Prostate gland (tissue), 2 donors: ENCODE results near the gene ITIH3. TPM values are rescaled to one million over a fixed set of nuclear protein-coding genes. Genes with fewer than 3 reads are reported as not detected.

Experiments
- DNase-seq: peaks from one replicate; pipeline ENCODE4 v3.0.0-alpha.2; 2019; ENCODE audit warnings: low spot score
- H3K27ac ChIP-seq, 2 donors: fragments of 200-600 bp; sonication (generic); 2 replicates each; pipeline ENCODE4 v1.5.1; 2017 to 2019
- H3K27me3 ChIP-seq: fragments of 200-600 bp; sonication (generic); replicated peaks from 2 replicates; pipeline ENCODE4 v1.5.1; 2019; ENCODE audit not compliant: insufficient read depth
- H3K36me3 ChIP-seq, 2 donors: fragments of 200-600 bp; sonication (generic); 1 replicate in 1 of 2; 2 replicates in 1 of 2; pipeline versions ENCODE4 v1.5.1 to v1.8.1; 2017 to 2019
- H3K4me1 ChIP-seq: fragments of 200-600 bp; sonication (generic); replicated peaks from 2 replicates; pipeline ENCODE4 v1.5.1; 2019
- H3K4me3 ChIP-seq, 2 donors: fragments of 200-600 bp; sonication (generic); 2 replicates each; pipeline ENCODE4 v1.5.1; 2017 to 2019
- H3K9me3 ChIP-seq: fragments of 200-600 bp; sonication (generic); 2 replicates; pipeline ENCODE4 v1.5.1; 2017
- POLR2A ChIP-seq: fragments of 450-650 bp; IDR thresholded peaks from one replicate; pipeline ENCODE4 v1.6.1; 2016; ENCODE audit warnings: antibody characterized with exemption, mild to moderate bottlenecking
- POLR2AphosphoS5 ChIP-seq: sonication (generic); formaldehyde crosslinking; IDR thresholded peaks from one replicate; pipeline ENCODE4 v1.6.1; 2017; ENCODE audit warnings: antibody characterized with exemption
- WGBS: methylation state at CpG from one replicate; pipeline ENCODE4 v1.1.5; 2018; 5-methylcytosine and 5-hydroxymethylcytosine counted together
- intact Hi-C: fragments of 100-400 bp; cut with DNase I; formaldehyde crosslinking; loops from one replicate; pipeline ENCODE4 v1.14.2; 2022
- total RNA-seq, 2 donors: library from RNA; depleted of rRNA; stranded (reverse); fragments of >200 nt; gene quantifications; one replicate each; pipeline ENCODE4 v1.1.0, GENCODE V29; 2016
- TF ChIP-seq, protein P1 (sequence below), 4 experiments: fragments of 200-600 bp in 2 of 4; fragments of 450-650 bp in 2 of 4; sonication (generic) in 2 of 4; IDR thresholded peaks; 1 replicate in 3 of 4; 2 replicates in 1 of 4; pipeline ENCODE4 v1.5.1; 2016 to 2019; ENCODE audit warnings: antibody characterized with exemption in 4 of 4, mild to moderate bottlenecking in 2 of 4, moderate library complexity in 2 of 4

The ITIH3 gene
- total RNA-seq, 2 donors from 2014 or later, result 0.46 to 9.6 TPM

GRCh38 chr3:52791928-52792327, 2.7 kb upstream of the ITIH3 start:
- 88% methylated on average over 4 of the region's 4 CpGs for WGBS
- H3K4me3 ChIP-seq, result no peak overlapping the region
- no peaks in the 10 kb centered on the region for H3K36me3 ChIP-seq
- intact Hi-C loops, result no loop called here
- no peaks in the 10 kb centered on the region for H3K4me1 ChIP-seq
- DNase-seq, result no peak
- TF ChIP-seq POLR2A (no peak), POLR2AphosphoS5 (no peak)
- TF ChIP-seq, protein P1, sequence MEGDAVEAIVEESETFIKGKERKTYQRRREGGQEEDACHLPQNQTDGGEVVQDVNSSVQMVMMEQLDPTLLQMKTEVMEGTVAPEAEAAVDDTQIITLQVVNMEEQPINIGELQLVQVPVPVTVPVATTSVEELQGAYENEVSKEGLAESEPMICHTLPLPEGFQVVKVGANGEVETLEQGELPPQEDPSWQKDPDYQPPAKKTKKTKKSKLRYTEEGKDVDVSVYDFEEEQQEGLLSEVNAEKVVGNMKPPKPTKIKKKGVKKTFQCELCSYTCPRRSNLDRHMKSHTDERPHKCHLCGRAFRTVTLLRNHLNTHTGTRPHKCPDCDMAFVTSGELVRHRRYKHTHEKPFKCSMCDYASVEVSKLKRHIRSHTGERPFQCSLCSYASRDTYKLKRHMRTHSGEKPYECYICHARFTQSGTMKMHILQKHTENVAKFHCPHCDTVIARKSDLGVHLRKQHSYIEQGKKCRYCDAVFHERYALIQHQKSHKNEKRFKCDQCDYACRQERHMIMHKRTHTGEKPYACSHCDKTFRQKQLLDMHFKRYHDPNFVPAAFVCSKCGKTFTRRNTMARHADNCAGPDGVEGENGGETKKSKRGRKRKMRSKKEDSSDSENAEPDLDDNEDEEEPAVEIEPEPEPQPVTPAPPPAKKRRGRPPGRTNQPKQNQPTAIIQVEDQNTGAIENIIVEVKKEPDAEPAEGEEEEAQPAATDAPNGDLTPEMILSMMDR (IDR thresholded peaks at IDR 0.05), result no peak
- H3K9me3 ChIP-seq, result no peaks in the 10 kb centered on the region
- no peak overlapping the region for H3K27ac ChIP-seq
- H3K27me3 ChIP-seq, result no peaks in the 10 kb centered on the region

DNA sequence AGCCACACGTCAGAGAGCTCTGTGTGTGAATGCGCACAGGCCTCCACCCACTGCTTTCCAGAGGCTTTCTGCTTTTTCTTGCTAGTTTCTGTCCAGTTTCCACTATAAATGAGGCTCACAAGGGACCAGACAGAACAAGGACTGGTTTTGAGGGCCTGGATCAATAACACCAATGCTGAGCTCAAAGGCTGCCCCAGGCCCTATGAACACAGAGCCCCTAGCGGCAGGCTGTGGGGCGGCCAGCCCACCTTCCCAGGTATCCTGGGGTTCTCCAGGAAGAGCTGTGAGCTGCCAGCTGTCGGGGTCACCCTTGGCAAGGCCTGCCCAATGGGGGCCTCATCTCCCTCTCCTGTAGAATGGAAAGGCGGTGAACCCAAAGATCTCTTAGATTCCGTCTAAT, 2.2 kb upstream of the ITIH3 start:
- Histone ChIP-seq H3K27ac (no peak overlapping the region), H3K9me3 (no peaks in the 10 kb centered on the region), H3K27me3 (no peaks in the 10 kb centered on the region), H3K36me3 (no peaks in the 10 kb centered on the region), H3K4me1 (no peaks in the 10 kb centered on the region), H3K4me3 (no peak overlapping the region)
- intact Hi-C loops, result no loop called here
- TF ChIP-seq POLR2A, result no peak
- TF ChIP-seq, protein P1 (IDR thresholded peaks at IDR 0.05), result no peak
- no peak for TF ChIP-seq POLR2AphosphoS5
- WGBS, result 86% methylated on average over 7 of the region's 7 CpGs
- no peak for DNase-seq

DNA sequence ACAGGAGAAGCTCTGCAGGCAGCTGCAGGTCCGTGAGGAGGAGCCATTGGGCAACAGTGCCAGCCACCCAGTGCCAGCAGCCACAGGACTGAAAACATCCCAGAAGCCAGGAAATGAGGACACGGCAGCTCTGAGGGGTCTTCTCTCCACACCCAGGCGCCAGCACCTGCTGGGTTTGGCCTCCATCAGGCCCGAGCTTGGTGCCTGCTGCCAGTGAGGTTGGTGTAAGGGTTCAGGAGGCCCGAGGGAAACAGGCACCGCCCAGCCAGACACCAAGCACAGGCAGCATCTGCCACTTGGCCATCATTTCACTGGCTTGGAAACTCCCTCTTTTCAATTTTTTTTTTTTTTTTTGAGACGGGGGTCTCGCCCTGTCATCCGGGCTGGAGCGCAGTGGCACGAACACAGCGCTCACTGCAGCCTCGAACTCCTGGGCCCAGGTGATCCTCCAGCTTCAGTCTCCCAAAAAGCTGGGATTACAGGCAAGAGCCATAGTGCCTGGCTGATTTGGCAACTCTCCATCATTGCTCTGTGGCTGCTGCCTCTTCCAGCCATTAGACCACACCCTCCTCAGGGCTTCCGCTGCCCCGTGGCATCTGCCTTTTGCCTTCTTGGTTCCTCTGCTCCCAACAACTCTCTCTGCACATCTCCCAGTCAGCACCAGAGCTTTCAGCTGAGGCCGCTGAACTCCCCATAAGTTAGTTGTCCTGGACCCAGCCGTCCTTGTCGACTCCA, 1.5 kb upstream of the ITIH3 start:
- Histone ChIP-seq H3K4me1 (no peaks in the 10 kb centered on the region), H3K36me3 (no peaks in the 10 kb centered on the region), H3K4me3 (no peak overlapping the region), H3K27ac (no peak overlapping the region), H3K9me3 (no peaks in the 10 kb centered on the region), H3K27me3 (no peaks in the 10 kb centered on the region)
- intact Hi-C loops, result no loop called here
- DNase-seq, result no peak
- TF ChIP-seq, protein P1 (IDR thresholded peaks at IDR 0.05), result no peak
- no peak for TF ChIP-seq POLR2A
- no peak for TF ChIP-seq POLR2AphosphoS5
- 83% methylated on average over 18 of the region's 18 CpGs for WGBS

DNA sequence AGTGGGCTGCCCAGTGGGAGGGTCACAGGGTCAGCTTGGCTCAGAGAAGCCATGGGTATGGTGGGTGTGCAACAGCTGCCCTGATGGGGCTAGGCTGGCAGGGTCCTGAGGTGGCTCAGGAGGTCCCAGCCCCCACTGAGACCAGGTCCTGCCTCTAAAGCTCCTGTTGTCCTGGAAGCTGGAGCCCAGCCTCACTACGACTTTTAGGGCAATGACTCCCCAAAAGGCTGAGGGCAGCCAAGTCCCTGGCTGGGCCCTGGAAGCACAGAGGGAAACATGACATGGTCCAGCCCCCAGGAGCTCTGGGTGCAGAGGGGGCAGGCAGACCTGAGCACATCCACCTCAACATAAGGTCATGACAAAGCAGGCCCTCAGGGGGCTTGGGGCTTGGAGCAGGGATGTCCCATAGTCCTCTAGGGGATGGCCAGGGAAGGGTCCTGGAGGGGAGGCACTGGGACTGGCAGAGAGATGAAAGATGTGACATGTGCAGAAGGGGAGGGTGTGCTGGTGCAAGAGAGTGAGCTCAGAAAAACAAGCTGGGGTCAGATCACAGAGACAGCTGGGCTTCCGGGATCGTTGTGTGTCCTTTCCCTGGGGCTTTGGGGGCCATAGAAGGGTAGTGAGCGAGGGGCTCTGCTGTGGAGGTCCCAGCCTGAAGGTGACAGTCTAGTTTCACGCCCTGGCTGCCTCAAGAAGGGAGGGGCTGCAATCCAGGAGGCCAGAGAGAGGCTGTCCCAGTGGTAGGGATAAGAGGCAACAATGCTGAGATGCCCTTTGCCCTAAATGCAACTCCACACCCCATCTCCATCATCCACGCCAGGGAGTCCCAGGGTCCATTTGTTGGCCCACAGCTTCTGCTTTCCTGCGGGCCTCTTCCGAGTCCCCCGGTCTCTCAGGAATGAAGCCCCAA, 639 bp upstream of the ITIH3 start:
- DNase-seq, result no peak
- Histone ChIP-seq H3K4me3 (no peak overlapping the region), H3K27me3 (no peaks in the 10 kb centered on the region), H3K9me3 (no peaks in the 10 kb centered on the region), H3K36me3 (no peaks in the 10 kb centered on the region), H3K4me1 (no peaks in the 10 kb centered on the region), H3K27ac (no peak overlapping the region)
- TF ChIP-seq POLR2AphosphoS5, result no peak
- TF ChIP-seq POLR2A, result no peak
- TF ChIP-seq, protein P1 (IDR thresholded peaks at IDR 0.05), result no peak
- intact Hi-C loops, result no loop called here
- 92% methylated on average over 9 of the region's 9 CpGs for WGBS
